ENCODE measurements around the gene ZNF500.

The ZNF500 gene

DNA sequence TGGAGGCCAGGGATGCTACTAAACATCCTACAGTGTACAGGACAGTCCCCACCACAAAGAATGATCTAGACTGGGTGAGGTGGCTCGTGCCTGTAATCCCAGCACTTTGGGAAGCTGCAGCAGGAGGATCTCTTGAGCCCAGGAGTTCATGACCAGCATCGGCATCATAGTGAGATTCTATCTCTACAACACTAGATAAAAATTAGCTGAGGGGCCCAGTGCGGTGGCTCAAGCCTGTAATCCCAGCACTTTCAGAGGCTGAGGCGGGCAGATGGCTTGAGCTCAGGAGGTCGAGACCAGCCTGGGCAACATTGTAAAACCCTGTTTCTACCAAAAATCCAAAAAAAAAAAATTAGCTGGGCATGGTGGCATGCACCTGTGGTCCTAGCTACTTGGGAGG lies 5.4 kb upstream of the ZNF500 start:
- Histone ChIP-seq H3K36me3 (ENCODE audit: control insufficient read depth in 2 of 2, insufficient read depth in 2 of 2, low read length in 2 of 2) (no peaks in the 10 kb centered on the region), H3K27ac (ENCODE audit: low read depth in 2 of 2, low read length in 2 of 2) (no peak overlapping the region), H3K27me3 (ENCODE audit: control insufficient read depth in 2 of 2, insufficient read depth in 2 of 2, low read length in 2 of 2) (no peaks in the 10 kb centered on the region), H3K4me3 (ENCODE audit: low read length in 2 of 2) (no peak overlapping the region), H3K4me1 (ENCODE audit: control insufficient read depth in 2 of 2, insufficient read depth in 2 of 2, low read length in 2 of 2) (peaks cover 14 to 15% of the 10 kb centered on the region in 2 donors), H3K9ac (ENCODE audit: low read depth in 1 of 2, low read length in 2 of 2) (no peak overlapping the region), H3K9me3 (ENCODE audit: control insufficient read depth in 2 of 2, low read length in 2 of 2) (no peaks in the 10 kb centered on the region)

DNA sequence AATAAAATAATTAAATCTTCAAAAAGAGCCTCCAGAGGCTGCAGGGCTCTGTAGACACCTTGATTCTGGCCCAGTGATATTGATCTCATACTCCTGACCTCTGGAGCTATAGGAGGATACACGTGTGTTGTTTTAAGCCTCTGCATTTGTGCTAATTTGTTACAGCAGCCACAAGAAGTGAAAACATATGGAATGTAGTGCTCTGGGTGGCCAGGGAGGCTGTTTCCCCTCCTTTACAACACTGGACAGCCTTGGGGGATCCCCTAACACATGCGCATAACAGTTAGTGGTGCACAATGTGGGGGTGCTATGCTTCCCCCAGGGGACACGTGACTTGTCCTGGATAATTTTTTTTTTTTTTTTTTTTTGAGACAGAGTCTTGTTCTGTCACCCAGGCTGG lies 4.7 kb upstream of the ZNF500 start:
- Histone ChIP-seq H3K9ac (ENCODE audit: low read depth in 1 of 2, low read length in 2 of 2) (no peak overlapping the region), H3K36me3 (ENCODE audit: control insufficient read depth in 2 of 2, insufficient read depth in 2 of 2, low read length in 2 of 2) (no peaks in the 10 kb centered on the region), H3K9me3 (ENCODE audit: control insufficient read depth in 2 of 2, low read length in 2 of 2) (no peaks in the 10 kb centered on the region), H3K4me1 (ENCODE audit: control insufficient read depth in 2 of 2, insufficient read depth in 2 of 2, low read length in 2 of 2) (peaks cover 15 to 16% of the 10 kb centered on the region in 2 donors), H3K27me3 (ENCODE audit: control insufficient read depth in 2 of 2, insufficient read depth in 2 of 2, low read length in 2 of 2) (no peaks in the 10 kb centered on the region), H3K4me3 (ENCODE audit: low read length in 2 of 2) (no peak overlapping the region), H3K27ac (ENCODE audit: low read depth in 2 of 2, low read length in 2 of 2) (no peak overlapping the region)

DNA sequence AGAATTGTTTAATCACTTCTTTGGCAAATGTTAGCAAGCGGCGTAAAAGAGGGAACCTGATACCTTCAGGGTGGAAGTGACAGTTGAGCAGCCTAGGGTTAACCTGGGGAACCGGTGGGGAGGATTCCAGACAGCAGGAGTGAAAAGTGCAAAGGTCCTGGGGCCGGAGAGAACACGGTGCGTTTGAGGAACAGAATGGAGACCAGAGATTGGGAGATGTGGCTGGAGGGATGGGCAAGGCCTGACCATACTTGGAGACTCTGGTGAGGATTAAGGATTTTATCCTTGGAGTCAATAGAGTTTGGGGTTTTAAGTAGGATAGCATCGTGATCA lies 2.3 kb upstream of the ZNF500 start:
- H3K27me3 ChIP-seq (ENCODE audit: control insufficient read depth in 2 of 2, insufficient read depth in 2 of 2, low read length in 2 of 2) = no peaks in the 10 kb centered on the region
- peak overlapping the region in 1 of 2 donors; percentile 95 for H3K27ac ChIP-seq (ENCODE audit: low read depth in 2 of 2, low read length in 2 of 2)
- no peaks in the 10 kb centered on the region for H3K9me3 ChIP-seq (ENCODE audit: control insufficient read depth in 2 of 2, low read length in 2 of 2)
- H3K4me1 ChIP-seq (ENCODE audit: control insufficient read depth in 2 of 2, insufficient read depth in 2 of 2, low read length in 2 of 2) = peaks cover 20 to 24% of the 10 kb centered on the region in 2 donors
- peak overlapping the region; percentile 32 to 75 for H3K9ac ChIP-seq (ENCODE audit: low read depth in 1 of 2, low read length in 2 of 2)
- H3K4me3 ChIP-seq (ENCODE audit: low read length in 2 of 2) = peak overlapping the region; percentile 73 to 96
- peaks cover 0 to 7% of the 10 kb centered on the region in 2 donors for H3K36me3 ChIP-seq (ENCODE audit: control insufficient read depth in 2 of 2, insufficient read depth in 2 of 2, low read length in 2 of 2)

DNA sequence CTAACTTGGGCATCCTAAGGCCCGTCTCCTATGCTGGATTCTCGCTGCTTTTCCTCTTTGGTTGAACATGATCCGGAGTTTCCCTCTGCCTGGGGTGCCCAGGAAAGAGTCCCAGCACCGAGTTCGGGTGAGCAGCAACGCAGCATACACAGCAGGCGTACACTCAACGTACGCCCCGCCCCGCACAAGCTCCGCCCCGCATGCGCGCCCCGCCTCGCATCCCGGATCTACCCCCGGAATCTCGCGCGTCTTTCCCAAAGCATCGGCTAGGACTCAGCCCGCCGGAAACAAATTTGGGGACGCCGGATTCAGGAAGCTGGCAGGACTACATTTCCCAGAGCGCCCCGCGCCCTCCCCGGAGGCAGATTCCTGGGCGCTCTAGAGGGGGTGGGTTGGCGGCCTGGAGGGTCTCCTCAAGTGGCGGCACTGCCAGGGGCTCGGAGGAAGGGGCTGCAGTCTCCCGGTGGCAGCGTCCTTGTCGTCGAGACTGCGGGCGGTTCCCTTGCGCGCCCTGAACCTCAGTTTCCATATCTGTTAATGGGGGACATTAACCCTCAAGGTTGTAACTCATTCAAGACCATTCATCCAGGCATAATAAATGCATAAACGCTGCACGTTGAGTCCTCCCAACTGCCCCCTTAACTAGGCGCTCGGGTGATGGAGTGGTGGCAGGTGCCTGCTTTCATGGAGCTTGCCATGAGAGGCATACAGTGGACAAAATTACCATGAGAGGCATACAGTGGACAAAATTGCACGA lies 1.8 kb upstream of the ZNF500 start:
- H3K9ac ChIP-seq (ENCODE audit: low read depth in 1 of 2, low read length in 2 of 2) = peak overlapping the region; percentile 75 to 79
- H3K27me3 ChIP-seq (ENCODE audit: control insufficient read depth in 2 of 2, insufficient read depth in 2 of 2, low read length in 2 of 2) = no peaks in the 10 kb centered on the region
- H3K4me1 ChIP-seq (ENCODE audit: control insufficient read depth in 2 of 2, insufficient read depth in 2 of 2, low read length in 2 of 2) = peaks cover 20 to 24% of the 10 kb centered on the region in 2 donors

DNA sequence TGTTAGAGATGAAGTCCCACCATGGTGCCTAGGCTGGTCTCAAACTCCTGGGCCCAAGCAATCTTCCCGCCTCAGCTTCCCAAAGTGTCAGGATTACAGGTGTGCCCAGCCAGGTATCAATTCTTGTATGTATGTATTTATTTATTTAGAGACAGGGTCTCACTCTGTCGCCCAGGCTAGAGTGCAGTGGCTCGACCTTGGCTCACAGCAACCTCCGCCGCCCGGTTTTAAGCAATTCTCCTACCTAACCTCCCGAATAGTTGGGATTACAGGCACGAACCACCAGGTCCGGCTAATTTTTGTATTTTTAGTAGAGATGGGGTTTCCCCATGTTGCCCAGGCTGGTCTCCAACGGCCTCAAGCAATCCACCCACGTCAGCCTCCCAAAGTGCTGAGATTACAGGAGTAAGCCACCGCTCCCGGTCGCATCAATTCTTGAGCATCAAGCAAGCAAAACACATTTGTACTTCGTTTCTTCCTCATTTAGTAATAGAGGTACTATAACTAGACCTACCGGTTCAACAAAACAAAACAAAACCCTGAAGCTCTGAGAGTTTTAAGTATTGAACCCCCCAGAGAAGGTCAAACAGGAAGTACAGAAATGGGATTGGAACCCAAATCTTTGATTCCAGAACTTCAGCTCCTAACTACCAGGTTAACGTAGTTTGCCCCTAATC lies 1.0 kb upstream of the ZNF500 start:
- Histone ChIP-seq H3K27me3 (ENCODE audit: control insufficient read depth in 2 of 2, insufficient read depth in 2 of 2, low read length in 2 of 2) (no peaks in the 10 kb centered on the region), H3K36me3 (ENCODE audit: control insufficient read depth in 2 of 2, insufficient read depth in 2 of 2, low read length in 2 of 2) (peaks cover 4 to 17% of the 10 kb centered on the region in 2 donors), H3K27ac (ENCODE audit: low read depth in 2 of 2, low read length in 2 of 2) (peak overlapping the region; percentile 88 to 95), H3K4me1 (ENCODE audit: control insufficient read depth in 2 of 2, insufficient read depth in 2 of 2, low read length in 2 of 2) (peaks cover 20 to 24% of the 10 kb centered on the region in 2 donors), H3K9me3 (ENCODE audit: control insufficient read depth in 2 of 2, low read length in 2 of 2) (no peaks in the 10 kb centered on the region), H3K9ac (ENCODE audit: low read depth in 1 of 2, low read length in 2 of 2) (peak overlapping the region; percentile 75 to 79), H3K4me3 (ENCODE audit: low read length in 2 of 2) (peak overlapping the region; percentile 73 to 96)

More for the DNA sequence above, 1.8 kb upstream of the ZNF500 start:
- no peaks in the 10 kb centered on the region for H3K9me3 ChIP-seq (ENCODE audit: control insufficient read depth in 2 of 2, low read length in 2 of 2)
- H3K4me3 ChIP-seq (ENCODE audit: low read length in 2 of 2) = peak overlapping the region; percentile 73 to 96
- H3K27ac ChIP-seq (ENCODE audit: low read depth in 2 of 2, low read length in 2 of 2) = peak overlapping the region; percentile 88 to 95
- H3K36me3 ChIP-seq (ENCODE audit: control insufficient read depth in 2 of 2, insufficient read depth in 2 of 2, low read length in 2 of 2) = peaks cover 0 to 11% of the 10 kb centered on the region in 2 donors

DNA sequence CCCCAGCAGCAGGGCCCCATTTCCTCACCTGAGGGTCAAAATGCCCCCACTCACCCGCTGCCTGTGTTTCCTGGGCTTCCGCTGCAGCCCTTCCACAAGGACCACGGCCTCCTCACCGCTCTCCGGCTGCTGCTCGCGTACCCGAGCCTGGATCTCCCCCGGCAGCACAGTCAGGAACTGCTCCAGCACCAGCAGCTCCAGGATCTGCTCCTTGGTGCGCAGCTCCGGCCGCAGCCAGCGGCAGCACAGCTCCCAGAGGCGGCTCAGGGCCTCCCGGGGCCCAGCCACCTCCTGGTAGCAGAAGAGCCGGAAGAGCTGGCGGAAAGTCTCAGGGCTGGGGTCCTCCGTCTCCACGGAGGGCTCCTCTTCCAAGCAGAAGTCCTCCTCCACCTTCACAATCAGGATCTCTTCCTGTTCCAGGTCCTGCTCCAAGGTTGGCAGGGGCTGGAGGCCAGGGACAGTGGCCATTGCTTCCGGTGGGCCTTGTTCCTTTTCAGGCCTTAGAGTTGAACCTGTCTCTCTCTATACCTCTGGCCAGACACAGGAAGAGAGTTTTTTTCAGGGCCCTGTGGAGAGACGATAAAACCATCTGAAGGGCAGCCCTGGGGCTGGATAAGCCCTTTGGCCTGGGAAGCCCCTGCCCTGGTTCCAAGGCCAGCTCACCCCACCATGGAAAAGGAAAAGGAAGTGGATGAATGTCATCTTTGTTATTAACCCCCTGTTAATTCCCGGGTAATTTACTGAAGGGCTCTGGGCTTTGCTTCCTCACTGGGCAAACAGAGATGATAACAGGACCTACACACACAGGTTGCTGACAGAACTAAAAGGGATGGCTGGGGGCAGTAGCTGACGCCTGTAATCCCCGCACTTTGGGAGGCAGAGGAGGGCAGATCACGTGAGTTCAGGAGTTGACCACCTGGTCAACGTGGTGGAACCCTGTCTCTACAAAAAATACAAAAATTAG lies 1.2 kb downstream of the ZNF500 start:
- H3K4me1 ChIP-seq (ENCODE audit: control insufficient read depth in 2 of 2, insufficient read depth in 2 of 2, low read length in 2 of 2) = peaks cover 20 to 24% of the 10 kb centered on the region in 2 donors
- H3K4me3 ChIP-seq (ENCODE audit: low read length in 2 of 2) = peak overlapping the region; percentile 73 to 96
- H3K27ac ChIP-seq (ENCODE audit: low read depth in 2 of 2, low read length in 2 of 2) = no peak overlapping the region
- H3K27me3 ChIP-seq (ENCODE audit: control insufficient read depth in 2 of 2, insufficient read depth in 2 of 2, low read length in 2 of 2) = no peaks in the 10 kb centered on the region
- no peaks in the 10 kb centered on the region for H3K9me3 ChIP-seq (ENCODE audit: control insufficient read depth in 2 of 2, low read length in 2 of 2)
- peak overlapping the region; percentile 84 to 87 for H3K9ac ChIP-seq (ENCODE audit: low read depth in 1 of 2, low read length in 2 of 2)
- peaks cover 12 to 28% of the 10 kb centered on the region in 2 donors for H3K36me3 ChIP-seq (ENCODE audit: control insufficient read depth in 2 of 2, insufficient read depth in 2 of 2, low read length in 2 of 2)

DNA sequence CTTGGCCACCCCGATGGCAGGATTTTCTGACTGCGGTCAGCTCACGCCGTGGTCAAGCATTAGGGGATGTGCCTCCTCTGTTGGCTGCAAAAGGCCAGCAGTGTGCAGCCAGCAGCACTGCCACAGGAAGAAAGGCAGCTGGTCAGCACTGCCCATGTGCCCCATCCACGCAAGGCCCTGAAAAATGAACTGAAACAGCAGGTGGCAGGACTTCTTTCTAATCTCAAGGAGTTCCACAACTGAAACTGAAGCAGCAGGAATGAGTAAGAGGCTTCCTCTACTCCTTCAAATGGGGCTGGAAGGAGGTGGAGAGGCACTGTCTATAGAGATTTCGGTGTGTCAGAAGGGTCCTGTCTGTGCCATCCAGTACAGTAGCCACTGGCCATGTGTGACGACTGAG lies 3.2 kb downstream of the ZNF500 start:
- Histone ChIP-seq H3K4me1 (ENCODE audit: control insufficient read depth in 2 of 2, insufficient read depth in 2 of 2, low read length in 2 of 2) (peaks cover 14 to 19% of the 10 kb centered on the region in 2 donors), H3K36me3 (ENCODE audit: control insufficient read depth in 2 of 2, insufficient read depth in 2 of 2, low read length in 2 of 2) (peaks cover 24 to 45% of the 10 kb centered on the region in 2 donors), H3K9ac (ENCODE audit: low read depth in 1 of 2, low read length in 2 of 2) (no peak overlapping the region), H3K27ac (ENCODE audit: low read depth in 2 of 2, low read length in 2 of 2) (no peak overlapping the region), H3K27me3 (ENCODE audit: control insufficient read depth in 2 of 2, insufficient read depth in 2 of 2, low read length in 2 of 2) (no peaks in the 10 kb centered on the region), H3K9me3 (ENCODE audit: control insufficient read depth in 2 of 2, low read length in 2 of 2) (no peaks in the 10 kb centered on the region), H3K4me3 (ENCODE audit: low read length in 2 of 2) (no peak overlapping the region)

DNA sequence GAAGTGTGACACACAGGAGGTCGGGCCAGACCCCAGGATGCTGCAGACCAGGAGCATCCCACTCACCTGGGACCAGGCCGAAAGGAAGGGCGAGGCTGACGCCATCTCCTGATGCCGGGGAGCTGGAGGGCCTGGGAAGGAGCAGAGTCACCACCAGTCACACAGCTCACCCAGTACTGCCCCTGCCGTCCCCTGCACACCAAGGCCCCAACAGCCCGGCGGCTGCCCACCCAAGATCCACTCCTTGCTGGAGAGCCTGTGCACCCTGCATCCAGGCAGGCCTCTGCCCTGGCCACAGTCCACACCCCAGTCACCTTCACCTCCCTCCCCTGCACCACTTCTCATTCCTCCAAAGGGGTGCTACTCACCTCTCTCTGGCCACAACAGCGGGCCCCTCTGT lies 4.8 kb downstream of the ZNF500 start:
- Histone ChIP-seq H3K4me3 (ENCODE audit: low read length in 2 of 2) (no peak overlapping the region), H3K27me3 (ENCODE audit: control insufficient read depth in 2 of 2, insufficient read depth in 2 of 2, low read length in 2 of 2) (no peaks in the 10 kb centered on the region), H3K27ac (ENCODE audit: low read depth in 2 of 2, low read length in 2 of 2) (no peak overlapping the region), H3K9ac (ENCODE audit: low read depth in 1 of 2, low read length in 2 of 2) (no peak overlapping the region), H3K4me1 (ENCODE audit: control insufficient read depth in 2 of 2, insufficient read depth in 2 of 2, low read length in 2 of 2) (peaks cover 5 to 9% of the 10 kb centered on the region in 2 donors), H3K36me3 (ENCODE audit: control insufficient read depth in 2 of 2, insufficient read depth in 2 of 2, low read length in 2 of 2) (peaks cover 24 to 53% of the 10 kb centered on the region in 2 donors), H3K9me3 (ENCODE audit: control insufficient read depth in 2 of 2, low read length in 2 of 2) (no peaks in the 10 kb centered on the region)

DNA sequence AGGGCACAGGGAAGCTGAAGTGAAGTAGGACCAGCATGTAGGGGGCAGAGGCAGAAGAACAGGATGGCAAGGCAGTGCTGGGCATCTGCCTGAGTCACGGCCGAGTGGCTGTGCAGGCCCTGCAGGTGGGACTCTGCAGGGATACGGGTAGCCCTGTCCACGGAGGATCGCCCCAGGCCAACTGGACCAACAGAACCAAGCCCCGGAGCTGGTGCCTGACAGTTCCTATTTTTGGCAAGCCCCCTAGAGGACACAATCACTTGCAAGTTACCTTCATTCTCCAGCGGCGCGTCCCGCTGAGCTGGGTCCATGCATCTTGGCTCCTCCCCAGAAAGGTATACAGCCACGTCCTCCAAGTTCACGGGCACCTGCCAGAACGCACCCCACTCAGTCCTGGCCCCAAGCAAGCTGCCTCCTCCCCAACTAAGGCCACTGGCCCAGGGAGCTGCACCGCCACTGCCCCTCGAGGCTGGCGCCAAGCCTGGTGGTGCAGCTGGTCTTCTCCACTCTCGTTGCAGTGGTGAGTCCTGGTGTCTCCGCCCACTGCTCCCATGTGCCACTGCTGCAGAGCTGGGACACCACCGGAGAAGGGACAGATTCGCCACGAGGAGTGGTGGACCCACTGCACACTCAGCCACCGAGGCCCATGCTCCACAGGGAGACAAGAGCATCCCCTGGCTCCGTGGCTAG lies 6.6 kb downstream of the ZNF500 start:
- H3K36me3 ChIP-seq (ENCODE audit: control insufficient read depth in 2 of 2, insufficient read depth in 2 of 2, low read length in 2 of 2) = peaks cover 27 to 57% of the 10 kb centered on the region in 2 donors
- no peak overlapping the region for H3K27ac ChIP-seq (ENCODE audit: low read depth in 2 of 2, low read length in 2 of 2)
- no peaks in the 10 kb centered on the region for H3K4me1 ChIP-seq (ENCODE audit: control insufficient read depth in 2 of 2, insufficient read depth in 2 of 2, low read length in 2 of 2)
- peaks cover 0 to 2% of the 10 kb centered on the region in 2 donors for H3K9me3 ChIP-seq (ENCODE audit: control insufficient read depth in 2 of 2, low read length in 2 of 2)
- no peaks in the 10 kb centered on the region for H3K27me3 ChIP-seq (ENCODE audit: control insufficient read depth in 2 of 2, insufficient read depth in 2 of 2, low read length in 2 of 2)
- no peak overlapping the region for H3K4me3 ChIP-seq (ENCODE audit: low read length in 2 of 2)
- H3K9ac ChIP-seq (ENCODE audit: low read depth in 1 of 2, low read length in 2 of 2) = no peak overlapping the region

All from mucosa of rectum (tissue), 2 donors.